GM12873 (cell line): ENCODE data around the gene PIP.

ENCODE experiments used
- TF ChIP-seq, protein P1 (sequence below): IDR thresholded peaks from 2 replicates; pipeline ENCODE4 v1.5.1; 2012; ENCODE audit warnings: low read depth, mild to moderate bottlenecking, moderate library complexity, low read length, control low read depth; ENCODE audit not compliant: insufficient read depth; ENCODE audit errors: missing control alignments

Gene PIP

GRCh38 chr7:143129051-143129450, 2.8 kb upstream of the PIP start:
- TF ChIP-seq, protein P1, sequence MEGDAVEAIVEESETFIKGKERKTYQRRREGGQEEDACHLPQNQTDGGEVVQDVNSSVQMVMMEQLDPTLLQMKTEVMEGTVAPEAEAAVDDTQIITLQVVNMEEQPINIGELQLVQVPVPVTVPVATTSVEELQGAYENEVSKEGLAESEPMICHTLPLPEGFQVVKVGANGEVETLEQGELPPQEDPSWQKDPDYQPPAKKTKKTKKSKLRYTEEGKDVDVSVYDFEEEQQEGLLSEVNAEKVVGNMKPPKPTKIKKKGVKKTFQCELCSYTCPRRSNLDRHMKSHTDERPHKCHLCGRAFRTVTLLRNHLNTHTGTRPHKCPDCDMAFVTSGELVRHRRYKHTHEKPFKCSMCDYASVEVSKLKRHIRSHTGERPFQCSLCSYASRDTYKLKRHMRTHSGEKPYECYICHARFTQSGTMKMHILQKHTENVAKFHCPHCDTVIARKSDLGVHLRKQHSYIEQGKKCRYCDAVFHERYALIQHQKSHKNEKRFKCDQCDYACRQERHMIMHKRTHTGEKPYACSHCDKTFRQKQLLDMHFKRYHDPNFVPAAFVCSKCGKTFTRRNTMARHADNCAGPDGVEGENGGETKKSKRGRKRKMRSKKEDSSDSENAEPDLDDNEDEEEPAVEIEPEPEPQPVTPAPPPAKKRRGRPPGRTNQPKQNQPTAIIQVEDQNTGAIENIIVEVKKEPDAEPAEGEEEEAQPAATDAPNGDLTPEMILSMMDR = no peak

GRCh38 chr7:143129477-143129876, 2.4 kb upstream of the PIP start:
- TF ChIP-seq, protein P1 = no peak

DNA sequence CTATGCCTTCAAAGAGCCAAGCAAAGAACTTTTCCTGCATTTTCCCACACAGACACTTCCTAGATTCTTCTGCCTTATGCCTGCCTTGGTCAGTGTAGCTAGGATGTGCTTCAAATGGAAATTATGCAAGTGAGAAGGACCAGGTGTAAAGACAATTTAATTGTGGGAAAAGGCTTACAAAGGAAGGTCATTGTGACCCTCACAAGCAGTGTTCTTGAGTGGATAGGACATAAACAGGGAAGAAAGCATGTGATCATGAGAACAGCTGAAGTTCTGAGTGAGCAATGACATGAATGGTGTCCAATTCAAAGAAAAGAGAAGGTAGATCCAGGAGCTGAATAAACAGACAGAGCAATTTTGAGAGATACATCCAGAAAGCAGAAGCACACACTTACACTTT, 1.3 kb upstream of the PIP start:
- TF ChIP-seq, protein P1 = no peak

GRCh38 chr7:143147070-143147469, 15.2 kb downstream of the PIP start:
- TF ChIP-seq, protein P1 = no peak

- TF ChIP-seq, protein P1 = no peak
Observed at GRCh38 chr7:143148050-143148449, 16.2 kb downstream of the PIP start.

- TF ChIP-seq, protein P1 = no peak
Observed at GRCh38 chr7:143148651-143149050, 16.8 kb downstream of the PIP start.

- TF ChIP-seq, protein P1 = no peak
Observed at GRCh38 chr7:143171697-143172096, 39.8 kb downstream of the PIP start.

DNA sequence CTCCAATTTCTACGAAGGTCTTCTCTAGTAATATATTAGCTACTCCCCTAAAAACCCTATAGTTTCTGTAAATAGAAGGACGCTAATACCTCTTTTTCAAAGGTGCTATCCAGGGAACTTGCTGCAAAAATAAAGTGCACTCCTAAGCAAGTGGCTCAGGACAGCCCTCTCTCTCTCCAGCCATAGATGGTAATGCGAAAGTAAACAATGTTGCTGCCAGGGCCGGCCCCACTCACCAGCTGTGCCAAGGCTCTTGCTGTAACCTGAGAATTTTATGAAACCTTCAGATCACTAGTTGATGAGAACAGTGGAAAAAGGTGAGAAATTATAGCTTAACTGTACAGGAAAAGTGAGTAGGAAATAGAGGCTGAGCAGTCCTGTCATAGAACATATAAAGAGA, 40.5 kb downstream of the PIP start:
- TF ChIP-seq, protein P1 = no peak
